Spleen (tissue), 11 donors: ENCODE data around the gene ZCCHC8. TPM values are rescaled to one million over a fixed set of nuclear protein-coding genes. Genes with fewer than 3 reads are reported as not detected.

Source experiments
- DNase-seq: peaks from one replicate; pipeline ENCODE4 v3.0.0-alpha.2; 2020
- H3K27ac ChIP-seq, 8 donors: fragments of 200-600 bp; sonication (generic) in 7 of 8; 1 replicate in 4 of 8; 2 replicates in 4 of 8; pipeline versions ENCODE4 v1.5.0 to v1.8.0; 2016 to 2021; ENCODE audit warnings: inconsistent platforms in 4 of 8, mild to moderate bottlenecking in 4 of 8, moderate library complexity in 1 of 8
- H3K27me3 ChIP-seq, 7 donors: fragments of 200-600 bp; sonication (generic) in 6 of 7; replicated peaks in 1 of 7; 1 replicate in 4 of 7; 2 replicates in 3 of 7; pipeline versions ENCODE4 v1.5.0 to v1.8.0; 2016 to 2021; ENCODE audit warnings: inconsistent platforms in 3 of 7, mild to moderate bottlenecking in 1 of 7
- H3K36me3 ChIP-seq, 6 donors: fragments of 200-600 bp; sonication (generic) in 5 of 6; 1 replicate in 4 of 6; 2 replicates in 2 of 6; pipeline versions ENCODE4 v1.5.0 to v1.8.0; 2016 to 2021; ENCODE audit warnings: inconsistent platforms in 2 of 6
- H3K4me1 ChIP-seq, 6 donors: fragments of 200-600 bp; sonication (generic) in 5 of 6; 1 replicate in 3 of 6; 2 replicates in 3 of 6; pipeline versions ENCODE4 v1.5.0 to v1.8.0; 2016 to 2021; ENCODE audit warnings: inconsistent platforms in 3 of 6
- H3K4me3 ChIP-seq, 8 donors: fragments of 200-600 bp; sonication (generic) in 7 of 8; 1 replicate in 4 of 8; 2 replicates in 4 of 8; pipeline versions ENCODE4 v1.5.0 to v1.8.0; 2016 to 2021; ENCODE audit warnings: inconsistent platforms in 4 of 8, mild to moderate bottlenecking in 4 of 8, moderate library complexity in 2 of 8
- H3K9me3 ChIP-seq, 8 donors: fragments of 200-600 bp; sonication (generic) in 7 of 8; 1 replicate in 4 of 8; 2 replicates in 4 of 8; pipeline versions ENCODE4 v1.5.0 to v1.8.0; 2016 to 2021; ENCODE audit warnings: inconsistent platforms in 4 of 8
- POLR2A ChIP-seq, 3 donors: fragments of 450-650 bp; IDR thresholded peaks; one replicate each; pipeline ENCODE4 v1.5.1; 2017; ENCODE audit warnings: antibody characterized with exemption in 3 of 3, mild to moderate bottlenecking in 1 of 3
- POLR2AphosphoS5 ChIP-seq, 3 donors: sonication (generic); formaldehyde crosslinking; IDR thresholded peaks; one replicate each; pipeline ENCODE4 v1.5.1; 2017; ENCODE audit warnings: antibody characterized with exemption in 3 of 3
- WGBS, 5 donors: extraction: QIAGEN DNeasy Blood & Tissue Kit in 3 of 5; methylation state at CpG; one replicate each; pipeline versions ENCODE4 v1.1.5 to v1.1.7; 2013 to 2018; 5-methylcytosine and 5-hydroxymethylcytosine counted together
- intact Hi-C: fragments of 100-400 bp; cut with DNase I; formaldehyde crosslinking; loops from one replicate; pipeline ENCODE4 v1.15.0; 2023; ENCODE audit warnings: low total_unique reads
- polyA plus RNA-seq, 3 donors: library from polyadenylated mRNA; stranded (reverse); fragments of 200-250 nt; gene quantifications; one replicate each; pipeline ENCODE4 v1.2.1, GENCODE V29; 2013
- total RNA-seq, 7 donors: library from RNA; depleted of rRNA in 3 of 7; stranded (reverse); fragments of >200 nt in 3 of 7; fragmentation: NEBNext Ultra II Directional in 4 of 7; extraction: Animal tissue kit (Norgen Biotek cat#: 25700) in 4 of 7; gene quantifications; one replicate each; pipeline versions ENCODE4 v1.1.0 to v1.2.1, GENCODE V29; 2016 to 2021
- TF ChIP-seq, protein P1 (sequence below), 11 experiments: fragments of 200-600 bp in 7 of 11; fragments of 450-650 bp in 4 of 11; sonication (generic) in 4 of 11; IDR thresholded peaks in 8 of 11; conservative IDR thresholded peaks in 3 of 11; 1 replicate in 7 of 11; 2 replicates in 4 of 11; pipeline versions ENCODE4 v1.4.0 to v1.8.0; 2016 to 2021; ENCODE audit warnings: antibody characterized with exemption in 11 of 11, inconsistent platforms in 4 of 11, mild to moderate bottlenecking in 1 of 11
- donor health status: healthy with polysubstance abuse.
- donor health status: DM: no; HTN: no; CAD: no; lungs with moderate emphysema.
- donor health status: DM: no; HTN: no; CAD: no.
- donor health status: Bipolar disorder and iron deficiency.
- donor health status: healthy.
- donor health status: DM: no; HTN: no; CAD: no.
- donor health status: DM: yes; HTN: yes; CAD: no.

ZCCHC8 gene
- total and polyA plus RNA-seq, 10 donors = 20.6 to 37.1 (median 29.4) TPM

DNA sequence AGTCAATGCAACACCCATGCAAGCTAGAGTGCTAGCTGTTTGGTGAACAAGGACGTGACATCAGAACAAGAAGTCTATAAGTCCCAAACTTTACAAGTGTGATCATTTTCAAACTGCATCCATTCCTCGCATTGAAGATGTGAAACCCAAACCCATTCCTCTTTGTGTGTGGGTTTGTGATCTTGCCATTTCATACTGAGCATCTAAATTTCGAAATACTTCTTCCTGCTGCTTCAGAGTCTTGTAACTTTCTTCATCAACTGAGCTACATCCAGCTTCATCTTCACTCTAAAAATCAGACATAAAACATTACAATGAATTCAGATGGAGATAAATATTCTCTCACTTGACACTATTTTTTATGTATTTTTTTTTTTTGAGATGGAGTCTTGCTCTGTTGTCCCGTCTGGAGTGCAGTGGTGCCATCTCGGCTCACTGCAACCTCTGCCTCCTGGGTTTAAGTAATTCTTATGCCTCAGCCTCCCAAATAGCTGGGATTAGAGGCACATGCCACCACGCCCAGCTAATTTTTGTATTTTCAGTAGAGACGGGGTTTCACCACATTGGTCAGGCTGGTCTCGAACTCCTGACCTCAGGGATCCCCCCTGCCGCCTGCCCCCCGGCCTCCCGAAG is 4.8 kb upstream of the ZCCHC8 start:
- Histone ChIP-seq H3K4me3 (no peak overlapping the region), H3K4me1 (peaks cover 4 to 30% (median 16%) of the 10 kb centered on the region in 6 donors), H3K36me3 (peaks cover 10 to 82% (median 76%) of the 10 kb centered on the region in 6 donors), H3K27me3 (no peaks in the 10 kb centered on the region), H3K9me3 (no peaks in the 10 kb centered on the region), H3K27ac (peak overlapping the region in 2 of 8 donors; percentile 7 to 41)
- no peak for DNase-seq
- intact Hi-C loops = no loop called here
- TF ChIP-seq POLR2AphosphoS5 (IDR thresholded peaks at IDR 0.05) = no peak
- TF ChIP-seq, protein P1, sequence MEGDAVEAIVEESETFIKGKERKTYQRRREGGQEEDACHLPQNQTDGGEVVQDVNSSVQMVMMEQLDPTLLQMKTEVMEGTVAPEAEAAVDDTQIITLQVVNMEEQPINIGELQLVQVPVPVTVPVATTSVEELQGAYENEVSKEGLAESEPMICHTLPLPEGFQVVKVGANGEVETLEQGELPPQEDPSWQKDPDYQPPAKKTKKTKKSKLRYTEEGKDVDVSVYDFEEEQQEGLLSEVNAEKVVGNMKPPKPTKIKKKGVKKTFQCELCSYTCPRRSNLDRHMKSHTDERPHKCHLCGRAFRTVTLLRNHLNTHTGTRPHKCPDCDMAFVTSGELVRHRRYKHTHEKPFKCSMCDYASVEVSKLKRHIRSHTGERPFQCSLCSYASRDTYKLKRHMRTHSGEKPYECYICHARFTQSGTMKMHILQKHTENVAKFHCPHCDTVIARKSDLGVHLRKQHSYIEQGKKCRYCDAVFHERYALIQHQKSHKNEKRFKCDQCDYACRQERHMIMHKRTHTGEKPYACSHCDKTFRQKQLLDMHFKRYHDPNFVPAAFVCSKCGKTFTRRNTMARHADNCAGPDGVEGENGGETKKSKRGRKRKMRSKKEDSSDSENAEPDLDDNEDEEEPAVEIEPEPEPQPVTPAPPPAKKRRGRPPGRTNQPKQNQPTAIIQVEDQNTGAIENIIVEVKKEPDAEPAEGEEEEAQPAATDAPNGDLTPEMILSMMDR (IDR thresholded peaks at IDR 0.05 in 8 of 11, conservative IDR thresholded peaks at IDR 0.05 in 3 of 11) = no peak
- TF ChIP-seq POLR2A (IDR thresholded peaks at IDR 0.05) = no peak
- WGBS, 5 donors = 76 to 87% (median 82%) methylated on average over 11 of the region's 11 CpGs

DNA sequence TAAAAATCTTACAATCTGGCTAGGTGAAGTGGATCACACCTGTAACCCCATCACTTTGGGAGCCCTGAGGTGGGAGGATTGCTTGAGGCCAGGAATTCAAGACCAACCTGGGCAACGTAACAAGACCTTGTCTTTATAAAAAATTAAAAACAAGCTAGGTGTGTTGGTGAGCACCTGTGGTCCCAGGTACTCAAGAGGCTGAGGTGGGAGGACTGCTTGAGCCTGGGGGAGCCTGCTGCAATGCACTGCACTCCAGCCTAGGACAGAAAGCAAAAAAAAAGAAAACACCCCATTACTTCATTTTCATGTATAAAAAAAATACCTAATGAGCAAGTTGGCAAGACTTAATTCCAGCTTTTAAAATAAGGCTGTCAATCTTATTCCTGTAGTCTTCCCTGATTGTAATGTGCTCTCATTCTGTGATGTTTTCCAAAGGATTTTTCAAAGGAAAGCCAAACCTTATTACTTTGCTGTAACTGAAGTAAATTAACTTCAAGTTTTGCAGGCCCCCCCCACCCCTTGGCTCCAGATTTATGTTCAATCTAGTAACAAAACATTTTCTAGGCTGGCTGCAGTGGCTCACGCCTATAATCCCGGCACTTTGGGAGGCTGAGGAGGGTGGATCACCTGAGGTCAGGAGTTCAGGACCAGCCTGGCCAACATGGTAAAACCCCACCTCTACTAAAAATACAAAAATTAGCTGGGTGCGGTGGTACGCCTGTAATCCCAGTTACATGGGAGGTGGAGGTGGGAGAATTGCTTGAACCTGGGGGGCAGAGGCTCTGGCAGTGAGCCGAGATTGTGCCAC is 3.3 kb upstream of the ZCCHC8 start:
- TF ChIP-seq POLR2AphosphoS5 (IDR thresholded peaks at IDR 0.05) (peak in 1 of 3 donors; percentile 41), POLR2A (IDR thresholded peaks at IDR 0.05) (no peak)
- TF ChIP-seq, protein P1 (IDR thresholded peaks at IDR 0.05 in 8 of 11, conservative IDR thresholded peaks at IDR 0.05 in 3 of 11) = no peak
- H3K9me3 ChIP-seq = no peaks in the 10 kb centered on the region
- peaks cover 9 to 42% (median 26%) of the 10 kb centered on the region in 6 donors for H3K4me1 ChIP-seq
- H3K27me3 ChIP-seq = no peaks in the 10 kb centered on the region
- 89 to 94% (median 91%) methylated on average over 6 of the region's 6 CpGs for WGBS, 5 donors
- DNase-seq = no peak
- H3K36me3 ChIP-seq = peaks cover 9 to 67% (median 61%) of the 10 kb centered on the region in 6 donors
- H3K27ac ChIP-seq = peak overlapping the region in 2 of 8 donors; percentile 3 to 15
- intact Hi-C loops = no loop called here
- no peak overlapping the region for H3K4me3 ChIP-seq

DNA sequence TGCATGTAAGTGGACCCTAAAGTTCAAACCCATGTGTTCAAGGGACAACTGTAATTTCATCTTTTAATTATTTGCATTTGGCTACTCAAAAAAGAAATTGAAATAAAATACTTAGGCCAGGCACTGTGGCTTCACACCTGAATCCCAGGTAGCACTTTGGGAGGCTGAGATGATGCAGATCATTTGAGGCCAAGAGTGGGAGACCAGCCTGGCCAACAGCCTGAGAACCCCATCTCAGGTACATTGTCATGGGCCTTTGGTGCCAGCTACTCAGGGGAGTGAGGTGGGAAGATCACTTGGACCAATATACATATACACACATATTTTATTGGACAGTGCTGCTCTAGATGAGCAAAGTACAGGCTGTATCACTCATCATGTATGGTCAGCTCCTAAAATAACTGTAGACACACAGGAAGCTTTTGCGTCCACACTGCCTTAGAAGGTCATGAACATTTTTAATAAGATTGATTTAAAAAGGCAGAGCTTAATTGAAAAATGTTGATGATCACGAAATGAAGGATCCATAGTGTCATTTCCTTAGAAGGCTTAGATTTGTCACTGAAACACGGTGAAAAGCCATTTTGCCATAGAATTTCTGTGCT is 2.5 kb upstream of the ZCCHC8 start:
- Histone ChIP-seq H3K36me3 (peaks cover 6 to 60% (median 54%) of the 10 kb centered on the region in 6 donors), H3K27me3 (no peaks in the 10 kb centered on the region), H3K9me3 (no peaks in the 10 kb centered on the region), H3K4me3 (no peak overlapping the region), H3K27ac (peak overlapping the region in 3 of 8 donors; percentile 6 to 99 (median 98)), H3K4me1 (peaks cover 15 to 48% (median 33%) of the 10 kb centered on the region in 6 donors)
- intact Hi-C loops = no loop called here
- WGBS, 5 donors = 81 to 91% (median 86%) methylated on average over 3 of the region's 3 CpGs
- TF ChIP-seq, protein P1 (IDR thresholded peaks at IDR 0.05 in 8 of 11, conservative IDR thresholded peaks at IDR 0.05 in 3 of 11) = no peak
- TF ChIP-seq POLR2AphosphoS5 (IDR thresholded peaks at IDR 0.05) (peak in 1 of 3 donors; percentile 54), POLR2A (IDR thresholded peaks at IDR 0.05) (no peak)
- DNase-seq = no peak
